Endometrium (tissue), 2 donors: ENCODE results near the gene ACSM2B.
"Not testable (repeated sequence)": the region's sequence is repeated elsewhere in the genome, so short reads cannot be mapped to it uniquely, and the experiment has no call there.

Experiments
- FAIRE-seq: peaks from 2 replicates; lab custom pipeline; 2012; peaks lifted over from hg19 to GRCh38; lab: Jason Lieb, UNC
- donor health status: control.
- donor health status: control.

The ACSM2B gene

GRCh38 chr16:20595068-20595467, 18.9 kb upstream of the ACSM2B start:
- FAIRE-seq = not testable (repeated sequence)

- FAIRE-seq = not testable (repeated sequence)
Observed at GRCh38 chr16:20592780-20593179, 16.6 kb upstream of the ACSM2B start.

GRCh38 chr16:20589486-20589885, 13.3 kb upstream of the ACSM2B start:
- FAIRE-seq = not testable (repeated sequence)

GRCh38 chr16:20587645-20588074, 11.5 kb upstream of the ACSM2B start:
- not testable (repeated sequence) for FAIRE-seq

- FAIRE-seq = not testable (repeated sequence)
Observed at GRCh38 chr16:20586716-20587115, 10.5 kb upstream of the ACSM2B start.

GRCh38 chr16:20586112-20586511, 9.9 kb upstream of the ACSM2B start:
- not testable (repeated sequence) for FAIRE-seq

GRCh38 chr16:20580487-20581259, 4.5 kb upstream of the ACSM2B start:
- not testable (repeated sequence) for FAIRE-seq

- FAIRE-seq = not testable (repeated sequence)
Observed at GRCh38 chr16:20578091-20578490, 1.9 kb upstream of the ACSM2B start.

- not testable (repeated sequence) for FAIRE-seq
Observed at GRCh38 chr16:20569117-20569651, 7.0 kb downstream of the ACSM2B start.

- FAIRE-seq = no peak
Observed at GRCh38 chr16:20568404-20568803, 7.8 kb downstream of the ACSM2B start.

- no peak for FAIRE-seq
Observed at GRCh38 chr16:20566864-20567263, 9.3 kb downstream of the ACSM2B start.

- not testable (repeated sequence) for FAIRE-seq
Observed at GRCh38 chr16:20565334-20565733, 10.8 kb downstream of the ACSM2B start.

GRCh38 chr16:20564218-20564617, 11.9 kb downstream of the ACSM2B start:
- FAIRE-seq = not testable (repeated sequence)

GRCh38 chr16:20555628-20556027, 20.5 kb downstream of the ACSM2B start:
- FAIRE-seq = peak; percentile 50

GRCh38 chr16:20554689-20555088, 21.5 kb downstream of the ACSM2B start:
- not testable (repeated sequence) for FAIRE-seq

- not testable (repeated sequence) for FAIRE-seq
Observed at GRCh38 chr16:20553493-20553892, 22.7 kb downstream of the ACSM2B start.

- FAIRE-seq = not testable (repeated sequence)
Observed at GRCh38 chr16:20546951-20547350, 29.2 kb downstream of the ACSM2B start.

- not testable (repeated sequence) for FAIRE-seq
Observed at GRCh38 chr16:20546278-20546853, 29.8 kb downstream of the ACSM2B start.

- not testable (repeated sequence) for FAIRE-seq
Observed at GRCh38 chr16:20540603-20541316, 35.4 kb downstream of the ACSM2B start.

- no peak for FAIRE-seq
Observed at GRCh38 chr16:20538687-20539086, 37.5 kb downstream of the ACSM2B start.

- FAIRE-seq = no peak
Observed at GRCh38 chr16:20538181-20538580, 38.0 kb downstream of the ACSM2B start.

- FAIRE-seq = not testable (repeated sequence)
Observed at GRCh38 chr16:20536669-20537068, 39.5 kb downstream of the ACSM2B start.
